Measurements from ENCODE around the gene NKAIN4.

The NKAIN4 gene

GRCh38 chr20:63296531-63297299 lies 42.5 kb upstream of the NKAIN4 start:
- TF ChIP-seq CTCF (conservative IDR thresholded peaks at IDR 0.05; ENCODE audit: low read depth), result no peak
- CTCF ChIA-PET, result interaction anchor here (0.6 to 4.0 kb wide), 6 partner anchors 10 to 285 kb away, joined by 3 to 37 read pairs (median 6); no protein-coding TSS in a partner anchor
- DNase-seq (ENCODE audit: low spot score), result no peak
- POLR2A ChIA-PET (ENCODE audit: low non-redundant PET), result no interaction called here
- H3K27ac ChIP-seq, result no peak overlapping the region

GRCh38 chr20:63295846-63296245 lies 41.6 kb upstream of the NKAIN4 start:
- TF ChIP-seq CTCF (conservative IDR thresholded peaks at IDR 0.05; ENCODE audit: low read depth), result no peak
- ChIA-PET POLR2A (ENCODE audit: low non-redundant PET) (no interaction called here), CTCF (interaction anchor here (1.1 to 4.0 kb wide), 5 partner anchors 9 to 86 kb away, joined by 3 to 37 read pairs (median 7); no protein-coding TSS in a partner anchor)
- DNase-seq (ENCODE audit: low spot score), result no peak
- H3K27ac ChIP-seq, result no peak overlapping the region

- POLR2A ChIA-PET (ENCODE audit: low non-redundant PET), result no interaction called here
- CTCF ChIA-PET, result interaction anchor here (1.1 to 4.0 kb wide), 6 partner anchors 9 to 86 kb away, joined by 3 to 37 read pairs (median 6); no protein-coding TSS in a partner anchor
- H3K27ac ChIP-seq, result no peak overlapping the region
- 0 out of 2 replicates have a peak, but pooled peaks have one; percentile 13 for TF ChIP-seq CTCF (conservative IDR thresholded peaks at IDR 0.05; ENCODE audit: low read depth)
- no peak for DNase-seq (ENCODE audit: low spot score)
These were observed 41.2 kb upstream of the NKAIN4 start for GRCh38 chr20:63295422-63295821.

GRCh38 chr20:63295018-63295417 lies 40.8 kb upstream of the NKAIN4 start:
- POLR2A ChIA-PET (ENCODE audit: low non-redundant PET), result no interaction called here

GRCh38 chr20:63294536-63294900 lies 40.3 kb upstream of the NKAIN4 start:
- ChIA-PET POLR2A (ENCODE audit: low non-redundant PET) (no interaction called here), CTCF (interaction anchor here (0.8 to 4.0 kb wide), 7 partner anchors 8 to 74 kb away, joined by 3 to 37 read pairs (median 5); no protein-coding TSS in a partner anchor)
- no peak for TF ChIP-seq CTCF (conservative IDR thresholded peaks at IDR 0.05; ENCODE audit: low read depth)
- H3K27ac ChIP-seq, result no peak overlapping the region
- DNase-seq (ENCODE audit: low spot score), result no peak

More at GRCh38 chr20:63295018-63295417, 40.8 kb upstream of the NKAIN4 start:
- H3K27ac ChIP-seq, result no peak overlapping the region
- TF ChIP-seq CTCF (conservative IDR thresholded peaks at IDR 0.05; ENCODE audit: low read depth), result no peak
- no peak for DNase-seq (ENCODE audit: low spot score)
- CTCF ChIA-PET, result interaction anchor here (1.1 to 4.0 kb wide), 5 partner anchors 9 to 74 kb away, joined by 3 to 37 read pairs (median 6); no protein-coding TSS in a partner anchor

GRCh38 chr20:63293871-63294535 lies 39.7 kb upstream of the NKAIN4 start:
- TF ChIP-seq CTCF (conservative IDR thresholded peaks at IDR 0.05; ENCODE audit: low read depth), result no peak
- no peak overlapping the region for H3K27ac ChIP-seq
- DNase-seq (ENCODE audit: low spot score), result no peak
- ChIA-PET POLR2A (ENCODE audit: low non-redundant PET) (no interaction called here), CTCF (interaction anchor here (0.6 to 4.0 kb wide), 6 partner anchors 12 to 70 kb away, joined by 3 to 37 read pairs (median 4); no protein-coding TSS in a partner anchor)
